Hepatocyte (in vitro differentiated cells): Measurements from ENCODE around the gene SNX27.

Experiments used
- CTCF ChIP-seq: fragments of 200-600 bp; sonication (generic); IDR thresholded peaks from 2 replicates; pipeline ENCODE4 v1.5.1; 2016; ENCODE audit warnings: antibody characterized with exemption, mild to moderate bottlenecking; ENCODE audit not compliant: poor library complexity
- EZH2 ChIP-seq: fragments of 200-600 bp; sonication (generic); IDR thresholded peaks from 2 replicates; pipeline ENCODE4 v1.6.1; 2016; ENCODE audit warnings: antibody characterized with exemption, mild to moderate bottlenecking, borderline replicate concordance

GRCh38 chr1:151680391-151680790, 68.5 kb downstream of the SNX27 start:
- no peak for TF ChIP-seq CTCF
- TF ChIP-seq EZH2: no peak
